ENCODE data around the gene TMPRSS13. TPM values are rescaled to one million over a fixed set of nuclear protein-coding genes. Genes with fewer than 3 reads are reported as not detected.

TMPRSS13 gene
- total RNA-seq, 1 experiment from 2014 or later = 21.7 TPM

- Histone ChIP-seq H2AFZ (no peak overlapping the region), H3K9me3 (ENCODE audit: insufficient read depth, low read depth) (peaks cover 5% of the 10 kb centered on the region), H3K4me1 (replicated peaks; ENCODE audit: insufficient read depth) (peaks cover 41% of the 10 kb centered on the region), H3K4me2 (no peak overlapping the region), H3K36me3 (ENCODE audit: low read depth) (no peaks in the 10 kb centered on the region), H3K9me2 (ENCODE audit: insufficient read depth) (no peaks in the 10 kb centered on the region), H3K27me3 (ENCODE audit: insufficient read depth, low read depth) (peaks cover 4% of the 10 kb centered on the region; the same call in 1 of the 2 replicates), H3K27ac (no peak overlapping the region), H4K20me1 (ENCODE audit: insufficient read depth) (no peaks in the 10 kb centered on the region), H3K4me3 (no peak overlapping the region), H3F3A (ENCODE audit: insufficient read depth, low read depth) (peaks cover 14% of the 10 kb centered on the region), H3K79me2 (ENCODE audit: low read depth) (no peaks in the 10 kb centered on the region)
- no peak for TF ChIP-seq EZH2 (IDR thresholded peaks at IDR 0.05; ENCODE audit: low read depth)
- no peak for TF ChIP-seq CTCF (conservative IDR thresholded peaks at IDR 0.05)
- BruUV-seq (replicated peaks) = no TSS peak
- DNase-seq = no peak
- intact Hi-C loops (cut with micrococcal nuclease; ENCODE audit: unreplicated experiment) = loop anchor here (10.0 kb wide), 1 partner anchor 520 kb away; no protein-coding TSS in a partner anchor
- ChIA-PET POLR2A (ENCODE audit: unreplicated experiment) (interaction anchor here (0.6 kb wide), 1 partner anchor 354 kb away, joined by 4 read pairs; no protein-coding TSS in a partner anchor), CTCF (interaction anchor here (0.6 kb wide), 1 partner anchor 94 kb away, joined by 3 read pairs; no protein-coding TSS in a partner anchor)
Observed at GRCh38 chr11:117944554-117944953, 15.4 kb upstream of the TMPRSS13 start.

GRCh38 chr11:117941976-117942654 lies 12.9 kb upstream of the TMPRSS13 start:
- Histone ChIP-seq H4K20me1 (ENCODE audit: insufficient read depth) (no peaks in the 10 kb centered on the region), H3K4me3 (no peak overlapping the region), H3K4me1 (replicated peaks; ENCODE audit: insufficient read depth) (peaks cover 57% of the 10 kb centered on the region), H3K79me2 (ENCODE audit: low read depth) (no peaks in the 10 kb centered on the region), H2AFZ (no peak overlapping the region), H3K9me2 (ENCODE audit: insufficient read depth) (no peaks in the 10 kb centered on the region), H3K36me3 (ENCODE audit: low read depth) (no peaks in the 10 kb centered on the region), H3K4me2 (peak overlapping the region; percentile 60), H3F3A (ENCODE audit: insufficient read depth, low read depth) (peaks cover 22% of the 10 kb centered on the region), H3K27ac (peak overlapping the region; percentile 70), H3K27me3 (ENCODE audit: insufficient read depth, low read depth) (no peaks in the 10 kb centered on the region), H3K9me3 (ENCODE audit: insufficient read depth, low read depth) (peaks cover 5% of the 10 kb centered on the region)
- DNase-seq = no peak
- TF ChIP-seq CTCF (conservative IDR thresholded peaks at IDR 0.05) (no peak), EZH2 (IDR thresholded peaks at IDR 0.05; ENCODE audit: low read depth) (no peak)
- intact Hi-C loops (cut with micrococcal nuclease; ENCODE audit: unreplicated experiment) = loop anchor here (10.0 kb wide), 1 partner anchor 517 kb away; no protein-coding TSS in a partner anchor
- ChIA-PET POLR2A (ENCODE audit: unreplicated experiment) (no interaction called here), CTCF (interaction anchor here (0.7 kb wide), 1 partner anchor 1946 kb away, joined by 3 read pairs; no protein-coding TSS in a partner anchor)
- no TSS peak for BruUV-seq (replicated peaks)

- Histone ChIP-seq H3K4me2 (peak overlapping the region; percentile 60), H3K9me2 (ENCODE audit: insufficient read depth) (no peaks in the 10 kb centered on the region), H4K20me1 (ENCODE audit: insufficient read depth) (no peaks in the 10 kb centered on the region), H3K36me3 (ENCODE audit: low read depth) (no peaks in the 10 kb centered on the region), H3K4me3 (no peak overlapping the region), H3F3A (ENCODE audit: insufficient read depth, low read depth) (peaks cover 25% of the 10 kb centered on the region), H3K79me2 (ENCODE audit: low read depth) (no peaks in the 10 kb centered on the region), H2AFZ (no peak overlapping the region), H3K27me3 (ENCODE audit: insufficient read depth, low read depth) (no peaks in the 10 kb centered on the region), H3K27ac (peak overlapping the region; percentile 70), H3K9me3 (ENCODE audit: insufficient read depth, low read depth) (peaks cover 5% of the 10 kb centered on the region), H3K4me1 (replicated peaks; ENCODE audit: insufficient read depth) (peaks cover 60% of the 10 kb centered on the region)
- POLR2A ChIA-PET (ENCODE audit: unreplicated experiment) = no interaction called here
- peak; percentile 69 to 96 for DNase-seq
- CTCF ChIA-PET = interaction anchor here (0.7 kb wide), 1 partner anchor 1947 kb away, joined by 3 read pairs; no protein-coding TSS in a partner anchor
- BruUV-seq (replicated peaks) = no TSS peak
- intact Hi-C loops (cut with micrococcal nuclease; ENCODE audit: unreplicated experiment) = loop anchor here (10.0 kb wide), 1 partner anchor 516 kb away; no protein-coding TSS in a partner anchor
- TF ChIP-seq EZH2 (IDR thresholded peaks at IDR 0.05; ENCODE audit: low read depth) (no peak), CTCF (conservative IDR thresholded peaks at IDR 0.05) (no peak)
Observed at GRCh38 chr11:117941163-117941707, 12.0 kb upstream of the TMPRSS13 start.
